Stromal cell of bone marrow (primary cell): ENCODE results near the gene SQSTM1.

Experiments used
- DNase-seq: peaks from one replicate; pipeline ENCODE4 v3.0.0-alpha.2; 2012; ENCODE audit warnings: low read depth

SQSTM1 gene

DNA sequence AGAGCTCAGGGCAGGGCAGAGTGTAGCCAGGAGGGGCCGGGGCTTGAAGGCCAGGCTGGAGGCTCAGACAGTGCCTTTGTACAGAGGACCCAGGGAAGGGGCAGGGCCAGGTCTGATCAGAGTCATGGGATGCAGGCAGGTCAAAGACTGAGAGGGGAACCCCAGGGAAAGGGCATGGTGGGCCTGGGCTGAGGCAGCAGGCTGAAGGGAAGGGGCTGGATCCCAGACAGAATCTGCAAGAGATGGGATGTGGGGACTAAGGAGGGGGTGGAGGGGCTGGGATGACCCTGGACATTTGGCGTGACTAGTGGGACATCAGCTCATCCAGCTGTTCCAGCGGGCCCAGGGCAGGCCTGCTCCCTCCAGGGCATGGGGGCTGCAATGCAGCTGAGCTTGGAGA is 53.4 kb downstream of the SQSTM1 start:
- DNase-seq = no peak

DNA sequence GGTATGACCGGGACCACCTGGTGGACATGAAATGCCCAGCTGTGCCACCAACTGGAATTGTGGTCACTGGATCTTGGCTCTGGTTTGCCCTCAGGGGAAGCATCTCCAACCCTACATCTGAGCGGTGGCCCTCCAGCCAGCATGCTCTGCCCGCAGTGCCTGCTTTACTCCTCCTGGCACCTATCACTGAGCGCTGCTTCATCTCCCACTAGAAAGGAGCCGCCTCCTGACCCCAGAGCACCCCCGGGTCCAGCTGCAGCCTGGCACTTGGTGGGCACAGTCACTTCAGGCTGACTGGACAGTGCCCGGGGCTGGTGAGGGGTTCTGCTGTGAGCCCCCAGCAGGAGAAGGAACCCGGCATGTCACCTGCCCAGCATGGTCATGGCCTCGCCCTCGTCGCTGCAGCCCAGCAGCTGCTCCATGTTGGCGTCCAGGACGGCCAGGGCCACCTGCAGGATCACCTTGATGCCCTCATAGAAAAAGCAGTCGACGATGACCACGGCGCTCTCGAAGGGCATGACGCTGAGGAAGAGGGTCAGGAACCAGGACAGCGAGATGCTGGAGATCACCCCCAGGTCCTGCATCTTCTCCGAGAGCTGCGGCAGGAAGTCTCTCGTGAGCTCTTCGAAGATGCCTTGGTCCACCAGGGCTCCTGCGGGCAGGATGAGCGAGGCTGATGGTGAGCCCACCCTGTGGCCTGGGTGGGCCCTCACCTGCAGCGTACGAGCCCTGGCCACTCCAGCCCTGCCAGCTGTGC is 54.0 kb downstream of the SQSTM1 start:
- no peak for DNase-seq

- DNase-seq = no peak
Measured at GRCh38 chr5:179875741-179876609, 55.3 kb downstream of the SQSTM1 start.

DNA sequence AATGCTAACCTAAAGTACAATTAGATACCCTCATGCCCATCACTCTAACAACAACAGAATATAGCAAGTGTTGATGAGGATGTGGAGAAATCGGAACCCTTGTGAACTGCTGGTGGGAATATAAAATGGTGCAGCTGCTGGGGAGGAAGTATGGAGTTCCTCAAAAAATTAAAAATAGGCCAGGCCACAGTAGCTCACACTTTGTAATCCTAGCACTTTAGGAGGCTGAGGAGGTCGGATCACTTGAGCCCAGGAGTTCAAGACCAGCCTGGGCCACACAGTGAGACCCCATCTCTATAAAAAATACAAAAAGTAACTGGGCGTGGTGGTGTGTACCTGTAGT is 55.9 kb downstream of the SQSTM1 start:
- no peak for DNase-seq

DNA sequence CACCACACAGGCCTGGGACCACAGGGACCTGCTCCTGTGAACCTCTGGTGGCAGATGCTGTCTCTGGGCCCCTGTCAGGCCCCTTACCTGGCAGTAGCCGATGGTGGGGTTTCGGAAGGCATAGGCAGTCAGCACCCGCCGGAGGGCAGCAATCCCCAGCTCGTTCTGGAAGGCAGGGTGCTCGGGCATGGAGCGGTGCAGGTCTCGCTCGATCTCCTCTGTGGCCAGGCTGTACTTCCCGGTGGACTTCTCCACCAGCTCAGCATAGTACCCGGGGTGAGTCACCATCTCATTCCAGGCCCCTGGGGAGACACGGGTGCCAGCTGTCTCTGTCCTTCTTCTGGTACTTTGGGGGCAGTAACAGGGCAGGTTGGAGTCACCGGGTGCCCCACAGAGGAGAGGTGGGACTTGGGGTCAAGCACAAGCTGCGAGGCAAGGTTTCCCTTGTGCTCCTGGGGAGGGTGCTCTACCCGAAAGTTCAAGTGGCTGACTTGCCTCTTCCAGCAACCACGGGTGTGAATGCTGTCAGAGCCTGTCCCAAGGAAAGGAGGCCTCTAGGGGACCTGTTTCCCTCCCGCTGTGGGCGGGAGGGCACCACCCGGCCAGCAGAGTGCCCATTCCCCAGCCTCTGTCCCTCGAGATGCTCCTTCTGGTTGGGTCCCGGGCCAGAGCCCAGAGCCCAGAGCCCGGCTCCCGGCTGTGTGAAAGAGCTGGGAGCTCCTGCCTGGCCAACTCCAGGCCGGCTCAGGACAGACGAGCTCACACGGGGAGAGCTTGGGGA is 57.7 kb downstream of the SQSTM1 start:
- no peak for DNase-seq

DNA sequence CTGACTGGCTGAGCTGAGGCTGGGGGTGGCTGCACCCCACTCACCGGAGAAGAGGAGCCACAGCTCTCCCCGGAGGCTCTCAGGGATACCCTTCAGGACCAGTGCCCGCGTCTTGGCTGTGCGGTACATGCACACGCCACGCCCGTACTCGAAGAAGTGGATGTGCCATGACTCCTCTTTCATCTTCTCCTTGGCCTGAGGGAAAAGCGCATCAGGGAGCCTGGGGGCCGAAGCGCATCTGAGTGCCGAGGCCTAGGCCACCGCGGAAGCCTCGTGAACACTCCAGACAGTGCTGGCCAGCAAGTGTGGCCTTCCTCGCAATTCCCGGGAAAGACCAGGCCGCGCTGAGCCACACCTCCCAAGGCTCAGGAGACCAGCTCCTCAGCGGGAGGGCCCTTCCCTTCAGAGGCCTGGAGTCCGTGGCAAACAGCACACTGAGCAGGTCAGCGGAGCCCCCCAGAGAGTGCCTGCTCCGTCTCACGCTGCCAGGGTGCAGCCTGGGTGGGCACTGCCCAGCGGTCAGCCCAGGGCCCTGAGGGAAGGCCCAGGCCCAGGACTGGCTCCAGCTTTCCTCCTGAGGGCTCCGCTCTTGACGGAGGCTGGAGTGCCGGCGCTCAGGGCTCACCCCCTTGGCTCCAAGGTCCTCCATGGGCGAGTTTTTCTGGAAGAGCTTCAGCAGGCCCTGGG is 58.4 kb downstream of the SQSTM1 start:
- no peak for DNase-seq

DNA sequence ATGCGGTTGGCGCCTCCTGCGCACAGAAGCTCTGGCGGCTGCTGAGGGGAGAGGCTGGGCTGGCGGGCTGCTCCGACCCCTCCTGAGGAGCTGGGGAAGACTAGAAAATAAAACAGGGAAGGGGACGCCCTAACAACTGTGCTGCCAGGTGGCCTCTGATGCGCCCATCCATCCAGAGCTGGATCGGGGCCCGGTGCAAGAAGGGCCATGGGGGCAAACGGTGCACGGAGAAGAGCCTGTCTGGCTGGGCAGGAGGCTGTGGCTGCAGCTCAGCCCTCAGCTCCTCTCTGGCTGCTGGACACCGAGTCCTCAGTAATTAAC is 58.9 kb downstream of the SQSTM1 start:
- no peak for DNase-seq

- DNase-seq = no peak
Measured at GRCh38 chr5:179880066-179880650, 59.5 kb downstream of the SQSTM1 start.

DNA sequence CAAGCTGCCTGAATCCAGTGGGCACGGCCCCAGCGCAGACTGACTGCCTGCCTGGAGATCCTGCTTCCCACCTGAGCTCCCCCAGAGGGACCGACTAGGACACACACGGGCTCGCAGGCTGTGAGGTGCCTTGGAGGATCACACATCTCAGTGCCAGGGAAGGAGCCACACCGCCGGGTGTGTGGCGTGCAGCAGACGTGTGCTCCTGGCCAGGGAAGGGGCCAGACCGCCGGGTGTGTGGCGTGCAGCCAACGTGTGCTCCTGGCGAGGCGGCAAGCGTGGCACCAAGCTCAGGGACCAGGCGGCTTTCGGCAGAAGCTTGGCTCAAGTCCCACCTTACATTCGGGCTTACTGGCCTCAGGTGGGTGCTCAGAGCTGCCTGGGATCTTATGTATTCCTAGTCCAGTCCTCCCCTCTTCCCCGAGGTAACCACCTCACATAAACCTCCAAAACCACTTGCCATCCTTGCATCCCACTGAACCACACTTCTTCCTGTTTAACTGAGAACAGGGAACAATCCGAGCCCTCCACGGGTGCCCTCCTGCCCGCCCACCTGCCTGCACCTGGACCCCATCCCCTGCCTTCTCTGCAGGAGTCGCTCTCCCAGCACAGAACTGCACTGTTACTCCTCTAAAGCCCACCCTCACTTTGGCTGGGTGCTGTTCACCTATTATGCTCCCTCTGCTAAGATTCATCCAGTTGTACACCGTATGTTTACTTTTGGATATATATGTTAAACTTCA is 60.3 kb downstream of the SQSTM1 start:
- DNase-seq = no peak

DNA sequence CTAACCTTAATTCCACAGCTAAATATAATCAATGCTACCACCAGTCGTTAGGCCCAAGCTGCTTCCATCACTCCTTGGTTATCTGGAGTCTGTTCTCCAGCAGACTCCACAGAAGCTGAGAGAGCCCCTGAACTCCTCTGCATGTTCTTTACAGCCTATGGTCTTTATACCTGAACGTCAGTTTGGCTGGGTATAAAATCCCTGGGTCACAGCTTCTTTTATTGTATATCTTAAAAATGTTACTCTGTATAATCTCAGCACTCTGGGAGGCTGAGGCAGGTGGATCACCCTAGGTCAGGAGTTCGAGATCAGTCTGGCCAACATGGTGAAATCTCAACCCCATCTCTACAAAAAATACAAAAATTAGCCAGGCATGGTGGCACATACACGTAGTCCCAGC is 61.6 kb downstream of the SQSTM1 start:
- no peak for DNase-seq

DNA sequence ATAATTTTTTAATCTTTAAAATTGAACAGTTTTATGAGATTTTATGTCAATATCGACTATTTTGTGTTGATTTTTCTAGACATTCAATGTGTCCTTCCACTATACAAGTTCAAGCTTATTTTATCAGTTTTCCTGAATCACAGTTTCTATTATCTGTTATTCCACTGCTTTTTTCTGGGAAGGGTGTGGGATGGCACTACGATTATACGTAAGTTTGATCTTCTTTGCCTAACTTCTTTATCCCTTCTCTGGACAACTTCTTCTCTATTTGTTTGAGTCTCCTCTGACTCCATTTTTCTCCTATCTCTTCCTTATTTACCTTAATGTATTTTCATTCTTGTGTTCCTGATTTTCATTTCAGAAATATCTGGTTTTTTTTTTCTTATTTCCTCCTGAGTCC is 62.5 kb downstream of the SQSTM1 start:
- DNase-seq = no peak

DNA sequence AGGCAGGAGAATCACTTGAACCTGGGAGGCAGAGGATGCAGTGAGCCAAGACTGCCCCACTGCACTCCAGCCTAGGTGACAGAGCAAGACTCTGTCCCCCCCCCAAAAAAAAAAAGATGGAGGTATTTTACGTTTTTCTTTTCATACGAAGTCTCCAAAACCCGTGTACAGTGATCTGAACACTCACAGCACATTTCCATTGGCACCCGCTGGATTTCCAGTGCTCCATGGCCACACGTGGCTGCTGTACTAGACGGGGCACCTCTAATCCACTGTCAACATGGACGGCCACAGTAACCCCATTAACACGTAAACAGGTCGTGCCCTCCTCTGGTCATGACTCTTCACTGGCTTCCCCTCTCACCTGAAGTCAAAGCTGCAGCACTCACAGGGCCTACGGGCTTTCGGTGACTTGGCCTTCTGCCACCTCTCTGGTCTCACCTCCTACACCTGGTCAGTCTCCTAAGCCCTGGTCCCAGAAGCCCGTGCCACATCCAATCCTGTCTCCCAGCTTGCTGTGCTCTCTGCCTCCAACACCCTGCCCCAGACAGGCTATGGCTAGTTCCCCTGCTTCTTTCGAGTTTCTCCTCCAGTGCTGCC is 64.9 kb downstream of the SQSTM1 start:
- no peak for DNase-seq

GRCh38 chr5:179886190-179886911 is 65.6 kb downstream of the SQSTM1 start:
- DNase-seq = no peak

DNA sequence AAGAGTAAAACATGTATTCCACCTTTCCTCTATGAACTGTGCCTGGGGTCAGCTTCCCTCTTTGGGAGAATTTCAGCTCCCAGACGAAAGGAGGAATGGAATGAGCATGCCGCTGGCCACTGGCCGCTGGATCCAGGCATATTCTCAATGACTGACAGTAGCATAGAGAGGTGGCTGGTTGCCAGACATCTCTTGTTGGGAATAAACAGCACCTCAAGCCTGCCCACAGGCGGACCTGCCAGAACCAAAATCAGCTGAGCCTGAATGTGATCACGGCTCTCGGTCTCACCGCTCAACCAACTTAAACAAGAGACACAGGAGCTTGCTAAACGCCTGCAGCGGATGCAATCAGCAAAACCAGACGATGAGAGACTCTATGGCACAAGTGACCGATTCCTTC is 66.4 kb downstream of the SQSTM1 start:
- no peak for DNase-seq
